GM19025 (cell line): ENCODE data around the gene SLC27A4.

Source experiments
- ATAC-seq: cut with Tn5 transposase; IDR thresholded peaks from one replicate; pipeline ENCODE4 v1.9.1; 2021; ENCODE audit warnings: mild to moderate bottlenecking, low read depth, moderate library complexity; ENCODE audit not compliant: unreplicated experiment

The SLC27A4 gene

GRCh38 chr9:128390150-128390812, 50.0 kb downstream of the SLC27A4 start:
- ATAC-seq = no peak

DNA sequence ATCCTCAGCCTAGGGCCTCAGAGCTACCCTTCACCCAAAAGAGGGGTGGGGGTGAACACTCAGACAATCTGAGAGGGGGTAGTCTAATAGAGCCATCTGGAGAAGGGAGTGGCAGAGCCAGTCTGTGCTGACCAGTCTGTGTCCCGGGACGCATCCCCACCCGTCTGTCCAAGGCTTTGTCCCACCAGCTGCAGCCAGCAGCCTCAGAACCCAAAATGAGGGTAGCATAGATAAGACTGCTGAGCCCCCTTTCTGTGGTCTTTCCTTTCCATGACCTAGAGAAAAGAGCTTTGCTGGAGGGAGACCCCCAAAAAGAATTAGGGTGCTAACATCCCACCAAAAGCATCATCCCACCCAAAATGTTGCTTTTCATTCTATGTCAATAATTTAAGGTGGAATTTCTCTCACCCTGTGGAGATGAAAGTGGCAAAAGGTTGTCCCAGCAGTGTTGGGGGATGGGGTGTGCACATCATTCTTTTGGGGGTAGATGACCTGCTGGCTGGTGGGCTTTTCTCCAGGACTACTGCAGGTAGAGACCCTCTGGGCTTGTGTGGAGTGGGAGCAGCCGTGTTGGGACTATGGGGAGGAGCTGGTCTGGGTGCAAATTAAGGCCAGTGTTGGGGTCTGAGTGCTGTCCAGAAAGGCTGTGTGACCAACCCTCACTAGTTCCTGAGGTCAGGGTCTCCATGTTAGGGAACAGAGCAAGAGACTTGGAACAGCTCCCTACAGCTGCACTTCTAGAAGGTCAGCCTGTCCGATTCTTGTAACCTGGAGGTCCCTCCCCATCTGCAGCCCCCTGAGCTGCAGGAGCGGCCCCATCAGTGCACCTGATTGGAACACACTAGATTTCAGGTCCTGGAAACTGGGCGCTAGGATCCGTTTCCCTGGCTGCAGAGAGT, 50.7 kb downstream of the SLC27A4 start:
- no peak for ATAC-seq

GRCh38 chr9:128391956-128392301, 51.6 kb downstream of the SLC27A4 start:
- ATAC-seq = no peak

DNA sequence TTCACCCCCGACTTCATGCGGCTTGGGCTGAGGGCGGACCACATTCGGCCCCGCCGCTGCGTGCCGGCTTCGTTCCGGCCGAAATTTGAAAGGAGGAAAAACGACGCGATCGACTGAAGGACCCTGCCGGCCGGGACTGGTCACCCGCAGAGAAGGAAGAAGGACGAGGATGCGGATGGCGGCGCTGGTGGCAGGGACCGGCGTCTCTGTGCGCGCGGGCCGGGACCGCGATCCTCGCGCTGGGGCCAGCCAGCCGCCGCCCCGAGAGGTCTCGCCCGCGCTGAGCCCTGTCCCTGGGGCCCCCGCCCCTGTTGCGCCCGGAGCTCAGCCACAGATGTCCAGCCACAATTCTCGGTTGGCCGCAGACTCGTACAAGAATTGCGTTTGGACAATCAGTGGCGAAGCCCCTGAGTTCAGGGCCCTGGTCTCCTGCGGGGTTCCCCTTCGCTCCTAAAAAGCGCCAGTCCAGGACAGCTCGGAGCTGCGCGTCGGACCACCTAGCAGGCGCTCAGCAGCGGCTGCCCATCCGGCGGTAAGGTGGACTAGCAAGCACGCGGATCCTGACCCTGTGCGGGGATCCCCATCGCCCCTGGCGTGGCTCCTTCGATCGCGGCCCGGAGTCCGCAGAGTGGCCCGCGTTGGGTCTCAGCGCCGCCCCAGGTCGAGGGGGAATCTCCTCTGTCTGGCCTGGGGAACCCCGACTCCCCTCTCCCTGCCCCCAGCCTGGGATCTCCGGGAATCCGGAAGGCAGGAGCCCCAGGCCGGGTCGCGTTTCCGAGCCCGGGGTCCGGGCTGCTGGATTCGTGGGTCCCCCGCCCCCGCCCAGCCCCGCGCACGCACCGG, 52.2 kb downstream of the SLC27A4 start:
- ATAC-seq = no peak

DNA sequence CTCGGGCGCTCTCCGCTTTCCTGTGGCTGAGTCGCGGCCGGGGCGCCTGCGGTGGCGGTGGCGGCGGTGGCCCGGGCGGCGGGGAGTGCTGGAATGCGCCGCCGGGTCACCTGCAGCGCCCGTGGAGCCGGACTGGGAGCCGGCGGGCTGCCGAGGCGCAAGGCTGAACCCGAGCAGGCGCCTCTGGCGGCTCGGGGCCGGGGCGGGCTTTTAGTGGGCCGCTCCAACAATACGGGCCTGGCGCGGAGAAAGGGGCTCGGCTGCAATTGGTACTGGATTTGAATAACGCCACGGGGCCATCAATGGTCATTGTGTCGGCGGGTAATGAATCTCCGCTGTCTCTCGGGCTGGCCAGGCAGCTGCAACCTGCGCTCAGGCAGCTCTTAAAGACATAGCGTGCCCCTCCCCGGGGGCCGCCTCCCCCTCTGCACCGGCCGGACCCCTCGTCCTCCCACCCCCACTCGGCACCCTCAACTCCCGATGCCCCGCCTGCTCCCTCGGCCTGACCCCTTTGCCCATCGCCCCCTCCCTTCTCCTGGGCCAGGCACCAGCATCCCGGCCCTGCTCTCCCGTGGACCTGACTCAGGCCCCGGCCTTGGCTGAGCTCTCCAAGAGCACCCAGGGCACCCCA, 52.9 kb downstream of the SLC27A4 start:
- ATAC-seq = no peak

DNA sequence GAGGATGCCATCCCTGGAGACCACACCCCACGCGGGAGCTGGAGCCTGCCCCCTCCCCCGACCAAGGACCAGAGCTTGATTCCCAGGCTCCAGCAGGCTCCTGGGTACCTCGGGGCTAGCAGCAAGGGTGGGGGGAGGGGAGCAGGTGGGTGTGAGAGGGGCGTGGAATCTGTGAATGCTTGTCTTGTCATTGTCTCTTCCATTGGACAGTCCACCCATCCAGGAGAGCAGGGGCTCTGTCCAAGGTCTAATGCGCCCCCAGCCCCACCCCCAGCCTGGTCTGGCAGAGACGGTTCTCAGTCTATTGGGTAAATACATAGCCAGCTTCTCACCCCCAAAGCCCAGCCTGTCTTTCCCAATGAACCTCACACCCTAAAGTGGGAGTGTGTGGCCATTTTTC, 53.6 kb downstream of the SLC27A4 start:
- ATAC-seq = no peak

DNA sequence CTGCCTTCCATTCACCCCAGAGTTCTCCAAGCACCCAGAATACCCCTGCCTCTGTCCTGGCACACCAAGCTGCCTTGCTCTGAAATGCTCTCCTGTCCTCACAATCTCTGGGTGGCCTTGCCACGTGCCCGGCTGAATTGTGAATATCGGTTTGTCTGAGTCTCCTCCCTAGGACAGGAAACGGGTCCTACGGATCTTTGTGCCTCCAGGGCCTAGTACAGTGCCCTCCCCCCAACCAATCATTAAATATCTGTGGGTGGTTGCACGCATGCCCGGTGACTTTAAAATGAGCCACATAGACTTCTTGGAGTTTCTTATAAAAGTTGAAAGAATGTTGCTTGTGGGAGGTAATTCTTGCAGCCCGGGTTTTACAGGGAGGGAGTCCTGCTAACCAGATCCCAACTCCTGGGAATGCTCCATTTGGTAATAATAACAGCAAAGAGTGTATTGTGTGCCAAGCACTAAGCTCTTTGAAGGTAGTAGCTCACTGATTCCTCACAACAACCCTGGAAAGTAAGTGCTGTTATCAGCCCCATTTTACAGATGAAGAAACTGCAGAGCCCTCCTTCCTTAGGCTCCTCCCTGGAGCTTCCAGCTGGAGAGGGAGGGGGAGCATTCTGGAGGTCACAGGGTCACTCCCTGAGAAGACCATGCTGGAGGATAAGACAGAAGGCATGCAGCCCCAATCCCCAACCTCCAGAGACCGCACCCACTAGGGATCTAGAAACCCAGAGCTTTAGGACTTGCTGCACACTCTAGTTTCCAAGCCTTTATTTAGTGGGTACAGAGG, 54.2 kb downstream of the SLC27A4 start:
- ATAC-seq = no peak

- ATAC-seq = no peak
These were observed 56.8 kb downstream of the SLC27A4 start for GRCh38 chr9:128396970-128397613.

DNA sequence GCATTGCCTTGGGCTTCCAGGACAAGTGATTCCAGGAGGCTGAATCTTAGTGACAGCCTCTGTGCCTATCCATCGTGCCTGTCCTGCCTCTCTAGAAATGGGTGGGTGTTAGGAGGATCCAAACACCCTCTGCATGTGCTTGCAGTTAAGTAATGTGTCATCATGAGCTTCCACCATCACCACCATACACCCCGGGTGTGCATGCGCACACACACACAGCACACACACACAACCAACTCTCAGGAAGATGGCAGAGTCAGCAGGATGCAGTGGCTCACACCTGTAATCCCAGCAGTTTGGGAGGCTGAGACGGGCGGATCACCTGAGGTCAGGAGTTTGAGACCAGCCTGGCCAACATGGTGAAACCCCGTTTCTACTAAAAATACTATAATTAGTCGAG, 57.5 kb downstream of the SLC27A4 start:
- no peak for ATAC-seq

DNA sequence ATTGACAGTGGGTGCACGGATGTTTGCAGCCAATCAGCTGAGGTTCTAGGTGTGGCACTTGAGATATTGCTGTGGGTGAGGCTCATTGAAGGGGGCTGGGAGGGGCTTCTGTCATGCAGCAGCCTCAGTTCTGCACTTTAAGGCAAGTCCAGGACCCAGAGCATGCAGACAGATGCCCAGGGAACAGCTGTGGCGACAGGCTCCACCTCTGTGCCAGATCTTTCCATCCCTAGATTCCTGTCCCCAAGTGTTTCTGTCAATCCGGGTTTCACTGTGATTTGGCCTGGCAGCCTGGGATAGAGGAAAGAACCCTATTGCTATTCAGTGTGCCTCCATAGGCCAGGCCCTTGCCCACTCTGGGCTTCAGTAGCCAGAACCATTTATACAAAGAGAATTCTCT, 59.5 kb downstream of the SLC27A4 start:
- ATAC-seq = no peak

DNA sequence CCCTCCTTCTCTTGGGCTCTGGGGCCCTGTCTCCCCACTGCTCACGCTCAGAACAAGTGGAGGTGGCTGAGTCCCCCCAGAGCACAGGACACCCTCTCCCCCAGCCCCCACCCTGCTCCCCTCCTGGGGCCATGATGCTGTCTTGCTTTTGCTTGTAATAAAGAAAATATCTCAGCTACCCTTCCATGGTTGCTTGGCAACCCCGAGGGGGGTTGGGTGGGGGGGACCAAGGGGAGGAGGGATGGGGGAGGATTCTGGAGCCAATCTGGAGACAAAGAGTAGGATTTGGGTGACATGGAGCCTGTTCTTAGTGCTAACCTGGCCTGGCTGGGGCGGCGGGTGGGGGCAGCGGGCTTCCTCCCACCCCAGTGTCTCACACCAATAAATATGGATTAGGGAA, 64.2 kb downstream of the SLC27A4 start:
- ATAC-seq = no peak

DNA sequence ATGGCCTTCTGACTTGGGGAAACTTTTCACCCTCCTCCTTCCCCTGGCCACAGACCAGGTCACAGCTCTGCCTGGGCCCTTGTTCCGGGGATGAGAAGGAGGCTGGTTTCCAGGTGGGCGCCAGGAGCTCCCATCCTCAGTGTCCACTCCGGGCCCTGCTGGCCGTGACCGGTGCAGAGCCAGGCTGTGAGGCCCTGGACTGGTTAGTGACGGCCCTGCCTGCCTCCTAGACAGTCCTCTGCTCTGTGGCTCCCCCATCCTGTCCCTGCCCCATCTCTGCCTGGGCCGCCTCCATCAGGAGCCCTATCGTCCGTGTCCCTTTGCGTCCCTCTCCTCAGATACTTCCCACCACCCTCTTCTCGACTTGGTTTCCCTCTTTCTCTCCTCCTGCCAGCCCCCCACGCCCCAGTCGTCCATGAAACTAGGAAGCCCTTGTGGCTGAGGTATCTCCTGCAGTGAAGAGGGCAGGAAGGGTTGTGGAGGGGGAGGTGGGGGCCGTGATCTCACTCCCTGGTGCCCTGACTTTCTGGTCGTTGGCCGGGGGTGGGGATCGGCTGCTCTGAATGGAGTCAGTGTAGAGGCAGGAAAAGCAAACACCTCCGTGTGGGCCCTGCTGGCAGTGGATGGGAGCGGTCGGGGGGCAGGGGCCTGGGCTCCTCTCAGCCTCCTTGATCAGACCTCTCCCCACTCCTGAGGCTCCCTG, 64.9 kb downstream of the SLC27A4 start:
- ATAC-seq = no peak

DNA sequence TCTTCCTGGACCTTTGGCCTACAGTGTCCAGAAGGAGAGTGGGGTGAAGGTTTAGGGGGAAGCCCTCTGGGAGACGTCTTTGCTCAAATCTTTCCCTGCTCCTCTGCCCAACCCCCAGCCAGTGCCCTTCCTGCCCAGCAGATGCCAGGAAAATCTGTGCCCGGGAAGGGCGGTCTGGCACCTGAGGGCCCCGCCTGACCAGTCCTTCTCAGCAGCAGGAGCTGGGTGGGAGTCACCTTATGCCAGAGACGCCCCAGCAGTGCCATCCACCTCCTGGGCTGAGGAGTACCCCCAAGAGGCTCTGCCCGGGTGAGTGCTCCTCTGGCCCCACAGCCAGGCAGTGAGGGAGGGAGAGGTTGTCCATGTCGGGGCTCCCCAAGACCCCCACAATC, 65.4 kb downstream of the SLC27A4 start:
- no peak for ATAC-seq

GRCh38 chr9:128406848-128407391, 66.6 kb downstream of the SLC27A4 start:
- ATAC-seq = no peak

- no peak for ATAC-seq
These were observed 68.7 kb downstream of the SLC27A4 start for GRCh38 chr9:128408963-128409431.

- ATAC-seq = no peak
These were observed 69.1 kb downstream of the SLC27A4 start for GRCh38 chr9:128409450-128409849.

GRCh38 chr9:128409978-128410377, 69.7 kb downstream of the SLC27A4 start:
- ATAC-seq = no peak
